Skin of body (tissue), 2 donors: ENCODE measurements around the gene NRTN. TPM values are rescaled to one million over a fixed set of nuclear protein-coding genes. Genes with fewer than 3 reads are reported as not detected.

Experiments used
- DNase-seq: peaks from one replicate; lab custom pipeline; 2025; lab: John Stamatoyannopoulos, UW
- total RNA-seq: library from RNA; depleted of rRNA; stranded (reverse); fragments of >200 nt; gene quantifications from one replicate; pipeline ENCODE4 v1.2.3, GENCODE V29; 2014

The NRTN gene
- total RNA-seq, 1 donor from 2014 or later: 2.2 TPM

DNA sequence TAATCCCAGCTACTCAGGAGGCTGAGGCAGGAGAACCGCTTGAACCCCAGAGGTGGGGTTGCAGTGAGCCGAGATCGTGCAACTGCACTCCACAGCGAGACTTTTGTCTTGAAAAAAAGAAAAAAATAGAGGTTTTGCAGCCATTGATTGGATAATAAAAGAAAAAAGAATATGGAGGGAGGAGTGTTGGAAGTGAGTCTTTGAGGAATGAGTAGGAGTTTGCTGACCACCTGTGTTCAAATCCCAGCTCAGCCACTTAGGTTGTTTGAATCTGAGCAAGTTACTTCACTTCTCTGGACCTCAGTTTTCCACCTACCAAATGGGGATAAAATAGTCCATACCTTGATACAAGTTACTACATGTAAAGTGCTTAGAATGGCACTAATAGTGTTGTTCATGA lies 6.2 kb downstream of the NRTN start:
- DNase-seq: no peak

DNA sequence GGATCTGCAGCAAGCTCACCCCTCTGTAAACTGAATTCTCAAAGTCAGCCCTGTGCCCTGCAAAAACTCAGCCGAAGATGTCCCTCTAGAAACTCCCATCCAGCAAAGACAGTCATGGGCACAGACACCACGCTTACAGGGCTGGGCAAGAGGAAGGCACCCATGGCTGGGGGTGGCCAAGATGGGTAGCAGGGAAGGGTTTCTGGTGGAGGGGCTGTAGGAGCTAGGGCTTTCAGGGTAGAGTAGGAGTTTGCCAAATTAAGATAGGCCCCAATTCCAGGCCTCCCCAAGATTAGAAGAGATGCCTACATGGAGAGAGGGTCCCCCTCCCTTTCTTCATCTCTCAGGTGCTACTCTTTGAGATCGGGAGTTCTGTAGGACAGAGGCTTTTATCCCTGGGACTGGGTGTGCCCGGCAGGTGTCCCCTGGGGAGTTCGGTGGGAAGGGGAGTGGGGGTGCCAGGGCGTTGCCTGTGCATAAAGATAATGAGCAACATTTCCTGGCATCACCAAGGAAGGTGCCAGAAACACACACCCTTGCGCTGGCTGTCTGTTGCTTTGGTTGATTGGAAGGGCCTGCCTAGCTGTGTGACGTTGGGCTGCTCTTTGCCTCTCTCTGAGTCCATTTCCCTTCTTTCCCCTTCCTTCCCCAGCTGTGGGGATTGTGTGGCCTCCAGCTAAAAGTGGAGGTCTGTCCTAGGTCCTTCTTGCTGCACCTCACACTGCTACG lies 9.4 kb downstream of the NRTN start:
- DNase-seq: no peak

DNA sequence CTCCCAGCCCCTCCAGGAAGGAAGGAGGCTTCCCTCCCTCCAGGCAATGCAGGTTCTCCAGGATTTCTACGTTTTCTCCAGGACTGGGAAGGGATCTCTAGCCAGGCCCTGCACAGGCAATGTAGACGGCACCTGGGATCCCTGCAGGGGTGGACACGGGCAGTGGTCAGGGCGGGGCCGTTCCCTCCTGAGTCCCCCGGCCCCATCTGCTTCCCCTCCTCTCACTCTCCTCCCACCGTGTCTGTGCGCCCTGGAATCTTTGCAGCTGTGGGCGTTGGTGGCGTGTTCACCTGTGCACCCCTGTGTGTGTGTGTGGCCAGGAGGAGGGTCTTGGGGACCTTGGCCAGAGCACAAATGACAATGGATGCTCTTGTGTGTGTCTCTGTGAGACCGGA lies 10.0 kb downstream of the NRTN start:
- DNase-seq: no peak

DNA sequence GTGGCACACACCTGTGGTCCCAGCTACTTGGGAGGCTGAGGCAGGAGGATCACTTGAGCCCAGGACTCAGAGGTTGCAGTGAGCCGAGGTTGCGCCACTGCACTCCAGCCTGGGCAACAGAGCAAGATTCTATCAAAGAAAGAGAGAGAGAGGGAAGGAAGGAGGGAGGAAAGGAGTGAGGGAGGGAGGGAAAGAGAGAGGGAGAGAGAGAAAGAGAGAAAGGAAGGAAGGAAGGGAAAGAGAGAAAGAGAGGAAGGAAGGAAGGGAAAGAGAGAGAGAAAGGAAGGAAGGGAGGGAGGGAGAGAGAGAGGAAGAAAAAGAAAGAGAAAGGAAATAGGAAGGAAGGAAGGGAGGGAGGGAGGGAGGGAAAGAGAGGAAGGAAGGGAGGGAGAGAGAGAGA lies 12.4 kb downstream of the NRTN start:
- DNase-seq: no peak

DNA sequence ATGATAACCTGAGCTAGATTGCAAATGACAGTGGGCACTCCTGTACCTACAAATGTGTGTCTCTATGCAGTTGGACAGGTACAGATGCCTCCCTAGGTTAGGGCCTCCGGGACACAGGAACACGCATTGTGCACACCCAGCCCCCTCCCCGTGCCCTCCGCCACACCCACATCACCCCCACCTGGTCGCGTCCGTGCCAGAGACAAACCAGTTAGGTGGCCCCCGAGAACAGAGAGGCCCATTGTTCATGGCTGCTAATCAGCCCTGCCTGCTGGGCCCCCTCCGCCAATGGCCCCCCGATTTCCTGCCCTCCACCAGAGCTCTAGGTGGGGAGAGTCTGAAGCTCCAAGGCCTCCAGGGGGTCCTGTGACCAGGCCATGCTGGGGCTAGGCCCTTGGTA lies 13.7 kb downstream of the NRTN start:
- DNase-seq: no peak

DNA sequence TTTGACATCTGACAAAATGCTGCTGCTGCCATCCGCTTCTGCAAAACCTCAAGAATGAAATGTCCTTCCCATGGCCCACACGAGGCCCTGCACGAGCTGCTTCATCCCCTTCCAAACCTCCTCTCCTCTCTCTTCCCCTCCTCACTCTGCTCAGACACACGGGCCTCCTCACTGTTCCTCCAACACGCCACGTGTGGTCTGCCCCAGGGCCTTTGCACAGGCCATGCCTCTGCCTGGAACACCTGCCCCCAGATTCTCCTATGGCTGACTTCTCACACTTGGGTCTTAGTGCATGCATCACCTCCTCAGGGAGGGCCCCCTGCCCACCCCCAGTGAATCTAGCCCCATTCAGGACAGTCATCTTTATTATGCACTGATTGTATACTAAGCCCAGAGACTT lies 15.9 kb downstream of the NRTN start:
- DNase-seq: no peak

DNA sequence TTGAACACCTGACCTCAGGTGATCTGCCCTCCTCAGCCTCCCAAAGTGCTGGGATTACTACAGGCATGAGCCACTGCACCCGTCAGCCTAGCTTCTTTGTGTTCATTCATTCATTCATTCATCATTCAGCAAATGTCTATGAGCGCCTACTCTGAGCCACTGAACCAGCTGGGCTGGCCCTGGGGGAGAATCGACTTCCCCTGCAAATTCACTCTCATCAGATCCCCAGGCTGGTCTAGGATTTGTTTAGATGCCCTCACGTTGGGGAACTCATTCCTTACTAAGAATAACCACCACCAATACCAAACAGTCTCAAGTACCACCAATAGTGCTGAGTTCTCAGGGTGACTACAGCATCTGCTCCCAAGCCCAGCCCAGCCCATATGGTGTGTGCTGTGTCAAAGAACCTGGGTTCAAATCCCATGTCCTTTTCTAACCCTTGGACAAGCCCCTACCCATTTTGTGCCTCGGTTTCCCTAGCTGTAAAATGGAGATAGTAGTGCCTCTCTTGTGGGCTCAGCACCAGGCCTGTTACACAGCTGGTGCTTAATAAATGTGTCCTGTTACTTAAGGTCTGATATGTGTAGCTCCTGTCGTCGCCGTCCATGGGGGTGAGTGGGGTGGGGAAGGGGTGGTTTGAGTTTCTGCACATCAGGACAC lies 16.8 kb downstream of the NRTN start:
- no peak for DNase-seq

DNA sequence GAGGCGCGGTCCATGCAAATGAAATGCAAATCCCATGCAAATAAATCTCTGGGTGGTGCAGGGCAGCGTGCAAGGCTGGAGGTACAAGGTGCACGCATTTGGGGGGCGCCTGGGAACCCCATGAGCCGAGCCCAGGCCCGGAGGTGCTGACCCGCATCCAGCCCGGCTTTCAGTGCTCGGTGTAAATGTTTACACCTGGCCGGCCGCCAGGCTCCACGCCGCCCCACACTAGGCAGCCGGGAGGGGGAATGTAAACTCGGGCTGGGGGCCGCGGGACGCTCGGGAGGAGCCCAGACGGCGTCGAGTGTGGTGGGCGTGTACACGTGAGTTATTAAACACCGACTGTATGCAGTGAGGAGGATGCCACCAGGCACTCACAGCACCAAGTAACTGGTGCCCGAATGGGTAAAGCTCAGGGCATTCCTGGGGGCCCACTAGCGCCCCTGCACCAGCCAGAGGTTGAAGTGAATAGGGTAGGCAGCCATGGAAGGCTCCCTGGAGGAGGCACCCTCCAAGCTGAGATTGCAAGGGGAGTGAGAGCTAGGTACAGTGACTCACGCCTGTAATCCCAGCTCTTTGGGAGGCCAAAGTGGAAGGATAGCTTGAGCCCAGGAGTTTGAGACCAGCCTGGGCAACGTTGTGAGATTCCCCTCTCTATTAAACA lies 17.4 kb downstream of the NRTN start:
- no peak for DNase-seq

DNA sequence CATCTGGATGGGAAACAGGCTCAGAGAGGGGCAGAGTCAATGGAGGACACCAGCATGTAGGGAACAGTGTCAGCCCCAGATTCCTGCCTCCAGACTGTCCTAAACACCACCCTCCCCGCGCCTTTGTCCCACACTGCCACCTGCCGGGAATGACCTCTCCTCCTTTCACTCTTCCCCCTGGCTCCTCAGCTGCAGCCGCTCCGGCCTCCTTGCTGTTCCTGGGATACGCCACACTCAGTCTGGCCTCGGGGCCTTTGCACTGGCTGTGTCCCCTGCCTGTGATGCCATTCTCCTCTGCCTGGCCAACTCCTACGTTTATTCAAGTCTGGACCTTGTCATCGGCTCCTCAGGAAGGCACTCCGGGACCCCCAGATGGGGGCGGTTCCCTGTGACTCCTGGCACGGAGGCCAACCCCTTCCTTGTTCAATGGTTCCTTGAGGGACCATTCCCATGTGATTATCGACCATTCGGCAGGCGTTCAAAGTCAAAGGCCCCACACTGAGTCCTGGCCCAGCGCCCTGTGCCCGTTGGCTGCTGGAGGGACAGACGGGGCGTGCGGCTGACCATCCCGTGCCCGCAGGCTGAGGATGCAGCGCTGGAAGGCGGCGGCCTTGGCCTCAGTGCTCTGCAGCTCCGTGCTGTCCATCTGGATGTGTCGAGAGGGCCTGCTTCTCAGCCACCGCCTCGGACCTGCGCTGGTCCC lies 18.9 kb downstream of the NRTN start:
- DNase-seq: no peak

DNA sequence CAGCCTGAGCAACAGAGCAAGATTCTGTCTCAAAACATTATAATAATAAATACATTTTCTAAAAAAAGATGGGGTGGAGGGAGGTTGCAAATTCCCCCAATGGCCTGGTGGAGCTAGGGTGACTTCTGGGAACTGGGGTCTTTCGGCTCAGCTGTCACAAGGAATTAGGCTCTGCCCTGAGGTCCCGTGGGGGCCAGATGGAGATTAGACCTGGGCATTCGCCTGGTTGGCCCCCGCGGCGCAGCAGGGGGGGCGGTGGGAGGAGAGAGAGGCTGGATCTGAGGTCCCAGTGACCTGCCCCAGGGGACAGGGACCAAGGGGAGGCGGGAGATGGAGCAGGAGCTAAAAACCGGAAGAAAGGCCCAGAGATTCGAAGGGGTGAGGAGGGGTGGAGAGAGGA lies 19.9 kb downstream of the NRTN start:
- DNase-seq: no peak

DNA sequence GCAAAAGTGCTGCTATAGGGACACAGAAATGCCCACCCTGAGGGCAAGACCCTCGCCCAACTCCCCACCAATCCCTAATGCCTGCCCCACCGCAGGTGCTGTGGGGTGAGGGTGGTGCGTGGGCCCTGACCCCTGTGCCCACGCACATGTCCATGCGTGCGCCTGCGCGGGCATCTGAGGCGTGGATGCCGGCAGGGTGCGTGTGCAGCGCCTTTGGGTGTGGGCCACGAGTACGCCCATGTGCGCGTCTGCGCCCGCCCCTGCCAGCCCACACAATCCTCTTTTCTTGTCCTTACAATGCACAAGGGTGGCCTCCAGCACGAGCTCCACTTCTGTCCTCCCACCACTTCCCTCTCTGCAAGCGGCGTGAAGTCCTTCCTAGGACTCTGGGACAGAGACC lies 20.3 kb downstream of the NRTN start:
- DNase-seq: no peak

DNA sequence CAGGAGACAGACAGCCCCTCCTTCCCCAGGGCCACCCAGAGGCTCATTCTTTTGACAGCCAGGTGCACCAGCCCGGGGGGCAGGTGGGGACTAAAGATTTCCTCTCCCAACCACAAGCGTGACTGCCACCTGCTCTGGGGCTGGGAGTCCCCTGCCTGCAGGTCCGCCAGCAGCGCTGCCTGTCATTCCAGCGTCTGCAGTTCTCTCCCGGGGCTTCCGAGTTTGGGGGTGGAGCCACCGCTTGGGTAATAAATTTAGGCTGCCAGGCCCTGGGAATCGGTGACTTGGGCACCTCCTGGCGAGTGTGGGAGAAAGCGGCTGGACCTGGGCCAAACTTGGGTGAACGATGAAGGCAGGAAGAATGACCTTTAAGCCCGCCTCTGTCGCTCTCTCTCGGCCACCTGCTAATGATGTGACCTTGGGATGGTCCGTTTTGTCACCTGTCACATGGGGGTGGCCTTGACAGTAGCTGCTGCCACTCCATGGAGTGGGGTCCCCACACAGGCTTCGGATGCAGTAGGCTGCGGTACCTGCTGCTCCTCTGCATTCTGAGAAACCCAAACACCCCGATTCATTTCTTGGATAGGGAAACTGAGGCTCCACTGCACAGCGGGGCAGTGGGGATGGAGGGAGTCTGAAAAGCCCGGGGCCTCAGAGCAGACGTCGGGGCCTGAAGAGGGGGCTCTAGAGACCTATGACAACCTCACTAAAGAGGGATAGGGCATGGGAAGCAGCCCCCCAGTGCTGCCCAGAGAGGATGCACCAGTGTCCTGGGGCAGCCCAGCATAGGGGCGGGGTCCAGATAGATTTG lies 21.9 kb downstream of the NRTN start:
- DNase-seq: no peak

DNA sequence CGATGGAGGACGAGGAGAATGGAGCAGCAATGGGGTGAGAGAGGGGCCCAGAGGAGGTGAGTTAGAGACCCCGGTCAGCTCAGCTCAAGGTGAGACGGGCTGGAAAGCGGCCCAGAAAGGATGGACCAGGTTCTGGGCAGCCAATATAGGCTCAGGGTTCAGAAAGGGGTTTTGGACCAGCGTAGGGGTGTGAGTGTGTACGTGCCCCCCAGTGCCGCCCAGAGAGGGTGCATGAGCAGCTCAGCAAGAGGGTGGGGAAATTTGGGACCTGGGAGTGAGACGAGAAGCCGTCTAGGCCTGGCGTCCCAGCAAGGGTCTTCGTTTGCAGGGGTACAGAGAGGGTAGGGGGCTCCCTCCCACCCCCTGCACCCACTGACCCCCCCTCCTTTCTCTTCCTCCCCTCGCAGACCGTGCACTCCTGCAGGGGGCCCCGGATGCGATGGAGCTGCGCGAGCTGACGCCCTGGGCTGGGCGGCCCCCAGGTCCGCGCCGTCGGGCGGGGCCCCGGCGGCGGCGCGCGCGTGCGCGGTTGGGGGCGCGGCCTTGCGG lies 22.5 kb downstream of the NRTN start:
- DNase-seq: no peak

DNA sequence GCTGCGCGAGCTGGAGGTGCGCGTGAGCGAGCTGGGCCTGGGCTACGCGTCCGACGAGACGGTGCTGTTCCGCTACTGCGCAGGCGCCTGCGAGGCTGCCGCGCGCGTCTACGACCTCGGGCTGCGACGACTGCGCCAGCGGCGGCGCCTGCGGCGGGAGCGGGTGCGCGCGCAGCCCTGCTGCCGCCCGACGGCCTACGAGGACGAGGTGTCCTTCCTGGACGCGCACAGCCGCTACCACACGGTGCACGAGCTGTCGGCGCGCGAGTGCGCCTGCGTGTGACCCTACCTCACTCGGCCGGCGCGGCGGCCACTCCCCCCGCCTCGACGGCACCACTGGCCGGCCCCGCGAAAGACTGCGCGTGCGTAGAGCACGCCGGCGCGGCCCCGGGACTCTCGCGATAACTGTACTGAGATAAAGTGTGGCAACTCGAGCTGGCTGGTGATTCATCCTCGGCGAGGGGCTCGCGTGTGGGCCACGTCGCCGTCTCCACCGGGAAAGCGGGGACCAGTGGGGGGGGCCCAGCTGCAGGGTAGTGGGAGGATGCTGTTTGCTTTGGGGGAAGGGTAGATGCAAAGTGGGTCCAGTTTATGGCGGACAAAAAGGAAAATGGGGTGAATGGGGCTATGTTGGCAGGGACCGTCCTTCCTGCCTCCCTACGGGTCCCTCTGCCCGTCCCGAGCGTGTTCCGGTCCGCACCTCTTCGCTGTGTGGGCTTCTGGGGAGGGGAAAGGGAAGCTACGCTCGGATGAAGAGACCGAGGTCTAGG lies 23.2 kb downstream of the NRTN start:
- DNase-seq: peak; percentile 94

DNA sequence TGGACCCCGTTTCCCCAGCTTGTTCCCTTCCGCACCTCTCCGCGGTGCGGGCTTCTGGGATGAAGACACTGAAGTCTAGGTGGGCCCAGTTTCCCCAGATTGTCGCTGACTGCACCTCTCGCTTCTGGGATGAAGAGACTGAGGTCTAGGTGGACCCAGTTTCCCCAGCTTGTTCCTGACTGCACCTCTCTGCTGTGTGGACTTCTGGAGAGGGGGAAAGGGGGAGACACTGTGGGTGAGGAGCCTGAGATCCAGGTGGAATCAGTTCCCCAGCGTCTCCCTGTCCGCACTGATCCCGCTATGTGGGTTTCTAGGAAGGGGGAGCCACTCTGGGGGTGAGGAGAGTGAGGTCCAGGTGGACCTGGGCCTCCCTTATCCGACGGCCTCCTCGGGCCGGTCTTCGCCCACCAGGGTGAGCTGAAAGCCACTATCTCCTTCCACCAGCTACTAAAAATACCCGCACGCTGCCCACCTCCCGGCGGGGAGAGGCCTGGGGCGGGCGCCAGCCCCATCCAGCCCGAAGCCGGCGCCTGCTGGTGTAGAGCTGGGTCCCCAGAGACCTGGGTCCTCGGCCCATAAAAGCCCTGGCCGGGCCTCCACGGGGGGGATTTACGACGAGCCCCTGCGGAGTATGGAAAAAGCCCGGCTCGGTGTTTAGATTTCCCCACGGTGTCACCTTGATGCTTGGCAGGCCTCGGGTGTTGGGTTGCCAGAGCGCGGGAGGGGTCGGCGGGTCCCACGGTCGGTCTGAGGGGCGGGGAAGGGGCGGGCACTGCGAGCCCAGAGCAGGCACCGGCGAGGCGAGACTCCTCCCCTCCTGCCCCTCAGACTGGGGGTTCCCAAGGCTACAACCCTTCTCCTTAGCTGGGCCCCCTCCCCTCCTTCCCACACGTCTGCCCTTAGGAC lies 24.0 kb downstream of the NRTN start:
- DNase-seq: no peak

DNA sequence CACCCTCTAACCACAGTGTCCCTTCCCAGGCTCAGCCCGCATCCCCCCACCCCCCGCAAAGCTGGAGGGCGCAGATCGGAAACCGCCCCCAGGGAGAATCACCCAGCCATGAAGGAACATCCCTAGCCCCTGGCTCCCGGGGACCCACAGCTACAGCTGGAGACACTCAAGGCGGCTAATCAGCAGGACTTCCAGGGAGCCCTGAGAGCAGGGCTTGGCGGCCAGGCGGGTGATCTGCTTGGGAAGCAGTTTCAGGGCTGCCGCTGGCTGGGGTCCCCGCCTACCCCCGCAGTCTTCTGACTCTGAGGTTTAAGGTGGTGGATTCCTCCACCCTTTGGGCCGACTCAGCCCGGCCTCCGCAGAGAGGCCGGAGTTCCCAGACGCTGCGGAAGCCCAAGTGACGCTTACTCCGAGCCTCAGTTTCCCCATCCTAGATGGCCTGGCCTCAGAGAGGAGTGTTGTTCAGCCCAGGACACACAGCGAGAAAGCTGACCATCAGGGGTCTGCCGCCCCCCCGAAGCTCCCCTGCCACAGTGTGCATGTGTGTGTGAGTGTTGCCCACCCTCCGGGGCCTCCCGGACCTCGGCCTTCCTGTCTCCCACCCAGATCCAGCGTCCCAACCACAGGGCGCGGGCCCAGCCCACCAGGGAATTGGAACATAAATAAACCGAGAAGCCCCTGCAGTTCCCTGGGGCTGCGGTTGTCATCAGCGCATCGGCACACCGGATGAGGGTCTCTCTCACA lies 24.9 kb downstream of the NRTN start:
- no peak for DNase-seq

DNA sequence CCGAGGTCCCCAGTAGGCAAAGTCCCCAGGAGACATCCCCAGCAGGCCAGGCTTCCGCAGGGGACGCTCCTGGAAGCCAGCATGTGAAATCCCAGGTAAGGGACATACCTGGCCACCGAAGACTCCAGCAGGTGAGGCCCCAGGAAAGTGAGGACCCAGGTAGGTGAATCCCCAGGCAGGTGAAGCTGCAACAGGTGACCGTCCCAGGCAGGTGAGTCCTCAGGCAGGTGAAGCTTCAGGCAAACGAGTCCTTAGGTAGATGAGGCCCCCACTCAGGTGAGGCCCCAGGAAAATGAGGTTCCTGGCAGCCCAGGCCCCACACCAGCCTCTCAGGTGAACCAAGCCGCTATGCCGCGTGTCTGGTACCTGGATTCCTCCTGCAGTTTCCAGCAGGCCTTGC lies 26.3 kb downstream of the NRTN start:
- no peak for DNase-seq

DNA sequence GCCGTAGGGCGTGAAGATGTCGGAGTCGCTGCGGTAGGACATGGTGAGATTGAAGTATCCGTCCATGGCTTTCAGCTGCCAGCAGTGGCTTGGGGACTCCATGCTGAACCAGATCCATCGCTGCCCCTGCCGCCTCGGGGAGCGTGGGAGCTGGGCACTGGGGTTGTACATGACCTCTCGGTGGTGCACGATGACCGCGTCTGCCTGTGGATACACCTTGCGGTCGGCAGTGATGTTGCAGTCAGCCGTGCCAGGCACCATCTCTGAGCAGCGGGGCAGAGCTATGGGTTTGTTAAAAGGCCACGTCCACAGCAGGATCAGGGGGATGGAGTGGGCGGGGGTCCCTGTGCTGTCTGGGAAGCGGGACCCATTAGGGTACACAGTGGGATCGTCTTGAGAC lies 27.2 kb downstream of the NRTN start:
- no peak for DNase-seq
